Inflammatory macrophage treated with lipopolysaccharide for 1 hour (primary cell): ENCODE measurements around the gene CCDC192.
"Not testable (repeated sequence)": the region's sequence is repeated elsewhere in the genome, so short reads cannot be mapped to it uniquely, and the experiment has no call there.

Experiments
- DNase-seq, 2 donors: peaks; one replicate each; pipeline ENCODE4 v3.0.0-alpha.2; 2020 to 2022

The CCDC192 gene

DNA sequence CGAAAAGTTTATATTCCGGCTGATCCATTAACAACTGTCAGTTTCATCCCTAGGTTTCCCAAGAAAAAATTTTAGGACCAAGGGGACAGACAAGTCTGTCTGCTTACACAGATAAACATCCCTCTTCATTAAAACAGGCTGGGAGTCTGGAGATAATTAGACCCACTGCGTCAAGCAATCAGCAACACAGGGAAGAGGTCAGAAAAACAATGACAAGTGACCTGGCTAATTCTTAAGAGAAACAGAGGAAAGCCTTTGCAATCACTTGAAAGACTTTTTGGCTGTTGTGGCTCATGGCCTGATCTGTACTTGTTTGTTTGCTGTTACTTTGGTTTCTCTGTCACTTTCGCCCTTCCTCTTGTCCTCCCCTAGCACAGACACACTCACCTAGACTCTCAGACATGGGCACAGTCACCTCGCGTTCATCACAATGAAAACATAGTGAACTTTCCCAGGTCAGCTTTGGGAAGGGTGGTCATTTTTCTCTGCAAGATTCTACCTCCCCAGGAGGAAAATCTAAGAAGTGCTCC is 2.9 kb upstream of the CCDC192 start:
- DNase-seq = no peak

DNA sequence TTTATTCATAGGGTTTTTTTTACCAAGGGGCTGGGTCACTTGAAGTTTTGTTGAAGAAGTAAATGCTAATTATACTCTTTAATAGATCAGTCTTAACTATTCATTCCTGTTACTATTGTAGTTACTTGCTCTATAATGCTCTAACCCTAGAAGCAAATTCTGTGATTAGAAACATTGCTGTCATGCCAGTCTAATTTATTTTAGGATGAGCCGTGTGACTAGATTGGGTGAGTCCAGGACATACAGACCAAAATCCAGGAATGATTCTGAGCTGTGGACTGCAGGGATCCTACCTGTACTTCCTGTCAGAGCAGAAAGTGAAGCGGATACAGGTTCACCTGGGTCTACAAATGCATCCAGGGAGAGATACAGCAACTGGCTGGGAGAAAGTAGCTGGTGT is 757 bp upstream of the CCDC192 start:
- no peak for DNase-seq

DNA sequence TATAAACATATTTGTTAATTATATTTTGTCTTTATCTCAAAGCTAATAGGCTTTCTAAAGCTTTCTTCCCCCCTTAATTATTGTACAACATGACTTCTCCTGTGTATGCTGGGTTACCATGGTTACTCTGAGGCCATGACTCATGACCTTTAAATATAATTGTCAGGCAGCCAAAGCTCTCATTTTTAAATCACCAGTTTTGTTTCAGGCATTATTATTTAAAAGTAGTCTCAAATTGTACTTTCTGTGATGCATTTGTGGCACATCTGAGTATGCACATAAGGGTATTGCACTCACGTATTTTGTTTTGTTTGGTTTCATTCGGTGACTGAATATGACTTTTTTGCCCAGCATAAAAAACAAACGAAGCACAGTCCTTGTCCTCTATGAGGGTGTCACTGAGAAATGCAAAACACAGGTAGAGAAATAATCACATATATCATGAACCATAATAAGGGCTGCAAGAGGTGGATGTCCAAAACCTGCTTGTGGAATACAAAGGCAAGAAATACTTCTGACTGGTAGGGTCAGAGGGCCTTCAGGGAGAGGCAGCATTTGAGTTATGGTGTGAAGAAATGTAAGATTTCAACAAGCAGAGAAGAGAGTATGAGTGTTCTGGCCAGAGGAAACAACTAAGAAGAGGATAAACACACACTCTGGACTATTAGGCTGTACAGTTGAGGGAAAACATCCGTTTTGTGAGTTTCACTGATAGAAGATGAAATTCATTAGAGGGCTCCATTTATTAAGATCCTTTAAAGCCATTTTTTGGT is 2.1 kb downstream of the CCDC192 start:
- DNase-seq = peak; percentile 55 to 73

- DNase-seq = no peak
These were observed 3.5 kb downstream of the CCDC192 start for GRCh38 chr5:127706691-127707090.

DNA sequence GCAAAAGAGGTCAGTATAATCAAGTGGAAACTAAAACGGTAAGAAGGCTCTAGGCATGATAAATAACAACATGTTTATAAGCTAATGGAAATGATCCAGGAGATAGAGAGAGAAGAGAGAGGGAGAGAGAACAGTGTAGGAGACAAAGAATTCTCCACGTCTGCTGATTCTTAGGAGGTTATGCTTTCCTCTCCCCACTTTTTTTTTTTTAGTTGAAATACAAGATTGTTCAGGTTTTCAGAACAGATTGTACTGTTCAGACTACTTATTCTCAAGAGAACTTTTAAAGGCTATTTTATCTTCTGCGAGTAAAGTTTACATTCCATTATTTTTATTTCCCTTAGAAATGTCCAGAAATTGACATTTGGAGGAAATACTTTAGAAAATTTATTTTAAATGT is 4.0 kb downstream of the CCDC192 start:
- DNase-seq = no peak

DNA sequence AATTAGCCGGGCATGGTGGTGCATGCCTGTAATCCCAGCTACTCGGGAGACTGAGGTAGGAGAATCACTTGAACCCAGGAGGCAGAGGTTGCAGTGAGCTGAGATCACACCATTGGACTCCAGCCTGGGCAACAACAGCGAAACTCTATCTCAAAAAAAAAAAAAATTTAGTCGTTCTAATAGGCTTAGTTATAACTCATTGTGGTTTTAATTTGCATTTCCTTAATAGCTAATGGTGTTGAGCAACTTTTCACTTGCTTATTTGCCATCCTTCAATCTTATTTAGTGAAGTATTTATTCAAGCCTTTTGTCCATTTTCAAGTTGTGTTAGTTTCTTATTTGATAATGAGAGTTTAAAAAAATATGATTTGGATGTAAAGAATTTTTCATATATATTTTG is 9.9 kb downstream of the CCDC192 start:
- not testable (repeated sequence) for DNase-seq

GRCh38 chr5:127718181-127718580 is 15.0 kb downstream of the CCDC192 start:
- no peak for DNase-seq

DNA sequence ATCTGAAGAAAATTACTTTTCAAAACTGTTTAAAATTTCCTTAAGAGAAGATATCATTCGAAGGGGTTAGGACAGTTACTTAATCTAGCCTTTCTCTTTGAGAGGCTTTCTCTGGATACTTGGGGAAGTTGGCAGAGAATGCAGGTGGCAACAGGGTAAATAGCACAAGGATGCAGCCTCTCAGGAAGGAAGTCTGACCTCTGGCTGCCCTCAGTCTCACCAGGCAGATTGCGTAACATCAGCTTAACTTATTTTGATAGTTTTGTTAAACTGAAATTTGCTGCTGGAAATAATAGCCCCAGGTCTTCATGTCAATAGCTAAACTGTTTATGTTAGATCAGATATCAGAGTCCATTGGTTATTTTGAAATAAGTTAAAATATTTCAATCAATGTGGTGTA is 20.4 kb downstream of the CCDC192 start:
- peak; percentile 10 to 38 for DNase-seq

GRCh38 chr5:127725673-127726072 is 22.5 kb downstream of the CCDC192 start:
- no peak for DNase-seq

- no peak for DNase-seq
These were observed 29.8 kb downstream of the CCDC192 start for GRCh38 chr5:127732963-127733362.

DNA sequence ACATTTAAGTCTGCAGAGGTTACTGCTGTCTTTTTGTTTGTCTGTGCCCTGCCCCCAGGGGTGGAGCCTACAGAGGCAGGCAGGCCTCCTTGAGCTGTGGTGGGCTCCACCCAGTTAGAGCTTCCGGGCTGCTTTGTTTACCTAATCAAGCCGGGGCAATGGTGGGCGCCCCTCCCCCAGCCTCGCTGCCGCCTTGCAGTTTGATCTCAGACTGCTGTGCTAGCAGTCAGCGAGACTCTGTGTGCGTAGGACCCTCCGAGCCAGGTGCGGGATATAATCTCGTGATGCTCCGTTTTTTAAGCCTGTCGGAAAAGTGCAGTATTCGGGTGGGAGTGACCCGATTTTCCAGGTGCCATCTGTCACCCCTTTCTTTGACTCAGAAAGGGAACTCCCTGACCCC is 36.2 kb downstream of the CCDC192 start:
- not testable (repeated sequence) for DNase-seq

DNA sequence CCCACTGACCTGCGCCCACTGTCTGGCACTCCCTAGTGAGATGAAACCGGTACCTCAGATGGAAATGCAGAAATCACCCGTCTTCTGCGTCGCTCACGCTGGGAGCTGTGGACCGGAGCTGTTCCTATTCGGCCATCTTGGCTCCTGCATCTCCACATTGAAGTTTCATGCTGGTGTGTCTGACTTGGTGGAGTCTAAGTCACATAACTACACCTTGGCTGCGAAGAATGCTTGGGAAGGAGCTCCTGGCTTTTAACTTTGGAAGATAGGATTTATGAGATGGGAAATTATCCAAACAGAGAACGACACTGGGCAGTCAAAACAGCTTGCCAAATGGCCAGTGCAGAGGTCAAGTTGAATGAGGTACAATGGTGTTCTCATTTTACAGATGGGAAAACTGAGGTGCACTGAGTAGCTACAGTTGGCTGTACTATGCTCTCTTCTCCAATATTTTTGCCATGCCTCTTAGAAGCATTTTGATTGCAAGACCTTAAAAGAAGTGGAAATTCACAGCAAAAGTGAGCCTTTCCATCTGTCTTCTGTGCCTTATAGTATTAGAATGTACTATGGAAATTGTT is 36.7 kb downstream of the CCDC192 start:
- DNase-seq = no peak

DNA sequence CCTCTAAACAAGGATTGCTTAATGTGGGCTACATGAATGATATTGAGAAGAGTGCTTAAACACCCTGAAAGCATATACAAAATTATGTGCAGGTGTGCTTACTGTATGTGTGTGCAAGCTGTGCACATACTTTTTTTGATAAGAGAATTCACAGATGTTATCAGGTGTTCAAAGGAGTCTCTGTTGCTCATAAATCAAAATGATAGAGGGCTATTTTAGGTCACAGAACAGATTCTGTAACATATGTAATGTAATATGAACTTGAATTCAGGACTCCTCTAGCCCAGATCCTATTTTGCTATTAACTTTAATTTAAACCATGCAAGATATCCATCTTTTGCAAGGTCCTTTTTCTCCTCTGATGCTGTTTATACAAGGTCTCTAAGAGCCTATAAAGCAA is 38.2 kb downstream of the CCDC192 start:
- no peak for DNase-seq

- no peak for DNase-seq
These were observed 41.0 kb downstream of the CCDC192 start for GRCh38 chr5:127744241-127744640.

DNA sequence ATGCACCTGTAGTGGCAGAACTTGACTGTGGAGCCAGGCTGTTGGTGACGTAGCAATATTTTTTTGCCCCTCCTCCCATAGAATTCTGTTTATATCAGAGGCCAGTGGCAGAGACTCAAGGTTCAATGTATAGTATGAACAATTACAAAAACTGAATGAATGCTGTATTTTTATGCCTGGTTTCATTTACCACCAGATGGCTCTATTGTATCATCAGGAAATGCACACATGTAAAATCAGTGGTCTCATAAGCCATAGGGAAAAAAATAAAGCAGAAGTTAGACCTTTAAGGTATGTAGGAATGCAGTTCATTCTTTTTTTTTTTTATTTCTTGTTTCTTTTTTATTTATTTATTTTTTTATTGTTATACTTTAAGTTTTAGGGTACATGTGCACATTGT is 43.6 kb downstream of the CCDC192 start:
- peak in 1 of 2 donors; percentile 35 for DNase-seq

DNA sequence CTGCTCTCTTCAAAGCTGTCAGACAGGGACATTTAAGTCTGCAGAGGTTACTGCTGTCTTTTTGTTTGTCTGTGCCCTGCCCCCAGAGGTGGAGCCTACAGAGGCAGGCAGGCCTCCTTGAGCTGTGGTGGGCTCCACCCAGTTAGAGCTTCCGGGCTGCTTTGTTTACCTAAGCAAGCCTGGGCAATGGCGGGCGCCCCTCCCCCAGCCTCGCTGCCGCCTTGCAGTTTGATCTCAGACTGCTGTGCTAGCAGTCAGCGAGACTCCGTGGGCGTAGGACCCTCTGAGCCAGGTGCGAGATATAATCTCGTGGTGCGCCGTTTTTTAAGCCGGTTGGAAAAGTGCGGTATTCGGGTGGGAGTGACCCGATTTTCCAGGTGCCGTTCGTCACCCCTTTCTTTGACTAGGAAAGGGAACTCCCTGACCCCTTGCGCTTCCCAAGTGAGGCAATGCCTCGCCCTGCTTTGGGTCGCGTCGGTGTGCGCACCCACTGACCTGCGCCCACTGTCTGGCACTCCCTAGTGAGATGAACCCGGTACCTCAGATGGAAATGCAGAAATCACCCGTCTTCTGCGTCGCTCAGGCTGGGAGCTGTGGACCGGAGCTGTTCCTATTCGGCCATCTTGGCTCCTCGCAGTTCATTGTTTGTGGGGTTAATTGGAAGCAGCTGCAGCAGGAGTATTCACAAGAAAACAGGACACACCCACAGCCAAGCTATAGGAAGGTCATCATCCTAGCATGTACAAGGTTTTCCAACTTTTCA is 49.5 kb downstream of the CCDC192 start:
- DNase-seq = not testable (repeated sequence)

DNA sequence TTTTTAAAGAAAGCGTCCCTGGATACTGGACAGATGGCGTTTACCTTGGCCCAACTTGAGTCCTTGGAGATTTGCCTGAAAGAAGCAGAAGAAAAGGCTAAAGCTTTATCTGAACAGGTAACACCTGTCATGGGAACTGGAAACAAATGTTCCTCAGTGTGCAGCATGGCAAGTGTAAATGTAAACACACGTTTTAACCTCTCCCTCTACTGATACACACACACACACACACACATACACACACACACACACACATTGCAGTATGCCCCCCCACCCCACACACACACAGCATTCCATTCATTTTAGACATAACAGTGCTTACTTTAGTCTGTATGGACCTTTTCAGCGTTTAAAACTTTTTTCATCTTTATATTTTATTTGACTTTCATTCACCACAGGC is 51.1 kb downstream of the CCDC192 start:
- DNase-seq = no peak

GRCh38 chr5:127754706-127755105 is 51.5 kb downstream of the CCDC192 start:
- DNase-seq = no peak

DNA sequence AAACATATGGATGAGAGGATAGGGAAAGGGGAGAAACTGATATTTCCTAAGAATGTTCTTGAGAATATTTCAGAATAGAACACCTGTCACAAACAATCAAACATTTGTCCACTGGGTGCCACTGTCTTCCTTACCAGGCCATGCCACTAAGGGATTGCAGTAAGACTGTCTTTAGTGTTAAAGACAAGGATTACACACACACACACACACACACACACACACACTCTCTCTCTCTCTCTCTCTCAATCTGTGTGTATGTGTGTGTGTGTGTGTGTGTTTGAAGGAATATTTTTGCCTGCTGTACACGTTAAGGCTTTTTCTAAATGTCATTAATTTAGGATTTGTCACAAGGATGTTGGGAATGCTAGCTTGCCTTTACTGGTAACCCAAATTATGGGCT is 54.4 kb downstream of the CCDC192 start:
- peak; percentile 36 to 53 for DNase-seq

DNA sequence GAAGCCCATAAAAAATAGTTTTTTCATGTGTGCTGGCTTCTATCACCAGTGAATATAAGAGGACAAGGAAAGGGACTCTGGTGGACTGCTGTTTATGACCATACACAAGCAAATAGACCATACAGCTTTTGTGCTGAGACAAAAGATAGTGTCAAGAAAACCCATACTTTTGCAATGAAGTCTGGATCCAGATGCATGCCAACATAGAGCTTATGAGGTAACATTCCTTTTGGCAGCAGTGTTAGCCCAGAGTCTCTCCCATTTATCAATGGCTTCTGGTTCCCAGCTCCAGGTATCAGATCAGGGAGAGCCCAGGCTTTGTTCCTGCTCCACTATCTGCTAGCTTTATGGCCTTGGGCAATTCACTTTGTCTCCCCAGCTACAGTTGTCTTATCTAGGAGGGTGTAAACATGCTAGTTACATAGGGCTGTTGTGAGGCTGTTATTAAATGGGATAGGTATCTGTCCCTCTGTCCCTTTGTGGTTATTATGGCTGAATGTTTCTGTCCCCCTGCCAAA is 55.6 kb downstream of the CCDC192 start:
- no peak for DNase-seq

DNA sequence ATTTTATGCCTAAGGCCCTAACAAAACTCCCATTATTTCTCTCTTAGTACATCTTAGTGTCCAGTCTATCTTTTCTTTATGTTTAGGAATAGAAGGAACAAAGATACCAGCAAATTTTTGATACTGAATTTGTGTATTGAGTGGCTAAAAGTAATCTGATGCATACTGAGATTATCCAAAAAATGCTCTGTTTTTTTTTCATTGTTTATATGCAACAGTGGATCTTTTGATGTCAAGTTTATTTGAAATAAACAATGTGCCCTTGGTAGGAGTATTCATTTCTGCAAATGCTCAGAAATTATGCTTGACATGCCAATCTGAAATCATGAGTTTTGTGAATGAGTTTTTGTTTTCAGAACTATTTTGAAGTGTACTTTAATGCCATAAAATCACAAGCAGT is 58.7 kb downstream of the CCDC192 start:
- DNase-seq = no peak

- no peak for DNase-seq
These were observed 59.2 kb downstream of the CCDC192 start for GRCh38 chr5:127762412-127762811.

DNA sequence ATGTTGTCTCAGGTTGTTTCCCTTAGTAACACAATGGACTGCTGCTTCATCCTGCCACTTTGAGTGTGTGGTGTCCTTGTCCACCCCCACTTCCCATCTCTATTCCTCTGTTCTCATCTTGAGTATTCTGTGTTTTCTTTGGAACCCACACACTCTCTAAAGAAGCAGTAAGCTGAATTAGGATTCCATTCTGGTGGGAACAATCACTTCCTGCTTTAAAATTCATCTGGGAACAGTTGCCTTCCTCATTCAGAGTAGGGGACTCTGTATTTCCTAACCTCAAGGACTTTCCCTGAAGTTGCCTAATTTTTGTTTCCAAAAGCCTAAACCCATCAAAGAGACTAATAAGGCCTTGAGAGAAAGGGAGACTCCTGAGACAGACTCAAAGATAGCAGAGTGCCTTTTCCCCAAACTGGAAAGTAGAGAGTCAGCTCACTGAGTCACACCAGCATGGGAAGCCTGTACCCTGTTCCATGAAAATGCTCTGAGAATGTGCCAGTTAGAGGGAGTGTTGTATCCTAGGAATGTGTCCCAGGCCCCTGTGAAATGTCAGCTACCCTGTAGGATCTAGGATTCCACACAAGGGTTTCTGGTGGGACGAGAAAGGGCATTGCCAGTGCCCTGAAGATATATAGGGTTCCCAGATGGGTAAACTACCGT is 63.6 kb downstream of the CCDC192 start:
- DNase-seq = peak; percentile 63 to 79
